NCI-H446 (cell line): ENCODE data around the gene SUMO4.
A peak's percentile ranks its signal among the peaks of the same experiment; 100 is the strongest.
"Not testable (repeated sequence)": the region's sequence is repeated elsewhere in the genome, so short reads cannot be mapped to it uniquely, and the experiment has no call there.

Experiments used
- DNase-seq, 2 experiments: peaks; one replicate each; lab custom pipeline; 2025; lab: John Stamatoyannopoulos, UW

Gene SUMO4

DNA sequence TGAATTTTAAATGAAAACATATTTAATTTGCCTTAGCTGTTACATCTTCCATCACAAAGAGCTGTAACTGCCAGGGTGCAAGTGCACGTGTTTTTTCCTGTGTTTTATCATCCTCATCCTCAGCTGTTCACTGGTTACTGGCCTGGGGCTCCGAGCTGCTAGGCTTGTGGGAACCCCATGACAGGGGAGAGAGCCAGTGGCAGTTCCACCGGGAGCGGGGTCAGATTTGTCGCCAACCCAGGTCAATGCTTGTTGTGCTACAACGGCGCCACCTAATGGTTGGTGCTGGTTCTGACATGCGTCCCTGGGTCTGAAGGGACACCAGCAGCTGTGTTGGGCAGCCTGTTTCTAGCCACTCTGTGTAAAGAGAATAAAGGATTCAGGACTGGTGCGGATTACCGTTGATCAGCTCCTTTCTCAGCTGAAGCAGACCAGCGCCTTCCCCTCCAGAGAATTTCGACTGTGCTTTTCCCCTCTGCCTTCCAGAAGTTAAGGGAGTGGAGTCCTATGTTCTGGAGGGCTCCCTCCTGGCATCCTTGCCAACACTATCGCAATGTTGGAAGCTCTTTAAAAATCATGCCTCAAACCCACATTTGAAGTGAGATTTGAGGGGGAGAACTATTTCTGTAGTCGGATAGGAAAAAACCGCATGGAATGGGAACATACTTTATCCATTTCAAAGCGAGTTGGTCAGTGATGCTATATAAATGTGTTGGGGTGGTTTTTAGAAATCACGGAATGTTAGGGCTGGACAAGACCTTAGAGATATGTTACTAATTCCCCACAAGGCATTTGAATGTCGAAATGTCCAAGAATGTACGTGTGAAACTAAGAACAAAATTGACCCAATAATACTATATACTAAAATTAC lies 32.1 kb downstream of the SUMO4 start:
- peak; percentile 3 to 70 for DNase-seq

GRCh38 chr6:149433405-149433804 lies 33.3 kb downstream of the SUMO4 start:
- no peak for DNase-seq

- no peak for DNase-seq
Measured at GRCh38 chr6:149433881-149434280, 33.8 kb downstream of the SUMO4 start.

DNA sequence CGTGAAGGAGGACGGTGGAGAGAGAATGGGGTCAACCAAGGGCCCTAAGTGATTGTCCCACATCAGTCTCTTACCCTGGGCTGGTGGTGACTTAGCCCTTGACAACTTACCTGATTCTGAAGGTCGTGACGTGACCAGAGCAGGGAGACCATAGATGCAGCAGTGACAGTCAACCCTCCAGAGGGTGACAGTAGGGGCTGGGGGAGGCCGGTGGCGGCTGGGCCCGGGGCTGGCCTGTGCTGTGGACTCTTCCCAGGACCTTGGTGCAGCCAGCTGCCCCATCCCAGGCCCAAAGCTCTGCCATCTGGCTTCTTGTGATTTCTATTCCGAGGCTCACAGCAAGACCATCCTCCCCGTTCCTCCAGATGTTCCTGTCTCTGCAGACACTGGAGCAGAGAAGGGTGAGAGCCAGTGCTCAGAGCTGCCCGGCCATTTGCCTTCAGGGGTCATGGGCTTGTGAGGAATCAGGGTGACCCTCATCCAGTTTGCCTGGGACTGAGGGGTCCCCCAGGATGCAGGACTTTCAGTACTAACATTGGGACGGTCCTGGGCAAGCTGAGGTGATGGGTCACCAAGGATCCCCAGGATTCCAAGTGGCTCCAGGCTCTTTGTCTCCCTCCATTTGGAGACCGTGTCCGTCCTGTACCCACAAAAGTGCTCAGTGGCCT lies 36.0 kb downstream of the SUMO4 start:
- no peak for DNase-seq

- DNase-seq = no peak
Measured at GRCh38 chr6:149436647-149437046, 36.6 kb downstream of the SUMO4 start.

- DNase-seq = no peak
Measured at GRCh38 chr6:149437212-149437611, 37.1 kb downstream of the SUMO4 start.

GRCh38 chr6:149438855-149439254 lies 38.8 kb downstream of the SUMO4 start:
- no peak for DNase-seq

DNA sequence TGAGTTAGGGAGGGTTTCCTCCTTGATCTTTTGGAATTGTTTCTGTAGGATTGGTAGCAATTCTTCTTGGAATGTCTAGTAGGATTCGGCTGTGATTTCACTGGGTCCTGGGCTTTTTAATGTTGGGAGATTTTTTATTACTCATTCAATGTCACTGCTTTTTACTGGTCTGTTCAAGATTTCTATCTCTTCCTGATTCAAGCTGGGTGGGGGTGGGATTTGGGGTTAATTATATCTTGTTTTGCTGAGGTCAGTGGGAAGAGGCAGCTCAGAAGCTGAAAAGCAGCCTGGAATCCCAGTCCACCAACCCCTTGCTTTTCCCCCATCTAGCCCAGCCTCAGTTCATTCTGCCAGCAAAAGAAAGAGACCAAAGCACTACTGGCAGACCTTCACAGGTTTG lies 39.6 kb downstream of the SUMO4 start:
- DNase-seq = no peak

DNA sequence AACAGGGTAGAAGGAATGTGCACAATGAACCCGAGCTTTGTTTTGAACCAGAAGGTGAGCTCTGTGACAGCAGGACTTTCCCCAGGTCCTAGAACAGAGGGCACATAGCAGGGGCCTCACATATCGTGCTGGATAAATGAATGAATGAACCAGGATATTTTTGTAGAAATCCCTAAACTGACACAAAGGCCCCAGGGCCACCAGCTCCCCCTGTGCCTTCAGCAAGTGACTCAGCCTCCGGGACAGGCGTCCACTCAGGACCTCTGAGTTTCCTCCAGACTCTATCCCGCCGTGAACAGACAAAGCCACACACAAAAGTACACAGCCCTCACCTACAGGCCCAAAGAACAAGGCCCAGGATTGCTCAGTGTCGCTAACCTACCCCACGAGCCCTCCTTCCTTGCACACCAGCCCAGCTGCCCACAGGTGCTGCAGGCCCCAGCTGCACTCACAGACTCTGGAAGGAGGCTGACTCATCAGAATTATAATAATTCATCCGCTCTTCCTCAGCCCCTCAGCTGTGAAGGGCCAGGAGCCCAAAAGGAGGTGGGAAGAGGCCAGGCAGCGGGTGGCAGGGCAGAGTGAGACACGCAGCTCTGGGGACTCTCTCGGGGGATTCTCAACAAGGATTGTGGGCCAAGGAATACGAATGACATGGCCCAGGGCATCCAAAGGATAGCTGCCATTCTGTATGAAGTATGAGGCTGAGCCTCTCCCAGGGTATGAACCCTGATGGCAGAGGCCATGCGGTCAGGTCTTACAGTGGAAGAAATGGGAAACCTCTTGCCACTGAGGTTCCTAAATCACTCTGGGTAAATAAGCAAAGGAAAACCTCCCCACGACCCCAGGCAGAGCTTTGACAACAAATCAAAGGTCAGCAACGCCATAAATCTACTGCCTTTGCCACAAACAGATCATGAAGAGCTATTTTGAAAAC lies 40.9 kb downstream of the SUMO4 start:
- DNase-seq = no peak

GRCh38 chr6:149441740-149442139 lies 41.7 kb downstream of the SUMO4 start:
- no peak for DNase-seq

DNA sequence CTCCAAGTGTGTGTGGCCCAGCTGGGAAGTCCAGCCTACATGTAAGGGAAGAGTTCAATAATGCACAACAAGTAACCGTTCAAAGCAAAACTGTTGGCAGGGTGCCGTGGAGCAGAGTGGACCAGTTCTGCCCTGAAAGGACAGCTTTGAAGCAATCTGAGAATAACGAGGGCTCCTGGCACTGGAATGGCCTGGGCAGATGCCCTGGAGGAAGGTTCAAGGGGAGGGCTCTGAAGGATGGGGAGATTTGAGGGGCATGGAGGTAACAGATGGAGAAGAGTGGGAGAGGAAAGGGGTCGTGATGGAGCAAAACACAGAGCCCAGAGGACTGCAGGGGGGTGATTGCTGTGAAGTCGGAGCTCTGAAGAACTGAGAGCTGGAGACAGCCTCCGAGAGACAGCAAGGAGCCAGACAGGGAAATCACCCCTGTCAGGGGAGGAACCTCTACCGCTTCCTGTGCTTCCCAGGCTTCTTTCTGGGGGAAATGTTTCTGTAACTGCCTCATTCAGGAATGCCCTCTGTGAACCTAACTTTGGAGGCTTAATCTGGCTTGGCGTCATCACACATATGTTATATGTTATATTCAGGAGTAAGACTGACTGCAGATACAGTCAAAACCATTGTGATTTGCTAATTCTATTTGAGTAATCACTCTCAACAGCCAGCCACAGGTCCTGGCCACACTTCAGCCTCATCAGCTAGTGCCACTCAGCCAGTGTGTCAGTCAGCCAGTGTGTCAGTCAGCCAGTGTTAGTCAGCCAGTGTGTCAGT lies 43.5 kb downstream of the SUMO4 start:
- no peak for DNase-seq

GRCh38 chr6:149444360-149445094 lies 44.5 kb downstream of the SUMO4 start:
- not testable (repeated sequence) for DNase-seq

- DNase-seq = no peak
Measured at GRCh38 chr6:149445095-149445466, 45.0 kb downstream of the SUMO4 start.

DNA sequence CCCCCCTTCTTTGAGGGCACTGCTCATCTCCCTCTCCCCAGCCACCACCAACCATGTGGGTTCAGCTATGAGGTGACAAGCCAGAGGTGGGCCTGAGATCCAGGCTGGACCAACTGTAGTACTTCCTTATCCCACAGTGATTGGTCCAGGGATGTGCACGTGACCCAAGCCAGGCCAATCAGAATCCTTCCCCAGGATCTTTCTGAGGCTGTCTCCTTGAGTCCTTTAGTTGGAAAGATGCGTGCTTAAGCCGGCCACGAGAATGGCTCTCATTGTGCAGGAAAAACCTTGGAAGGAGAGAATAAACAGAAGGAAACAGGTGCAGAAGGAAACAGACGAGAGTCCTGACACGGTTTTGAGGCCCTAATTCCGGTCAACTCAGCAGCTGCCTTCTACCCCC lies 45.5 kb downstream of the SUMO4 start:
- peak in 1 of 2 experiments; percentile 30 for DNase-seq

DNA sequence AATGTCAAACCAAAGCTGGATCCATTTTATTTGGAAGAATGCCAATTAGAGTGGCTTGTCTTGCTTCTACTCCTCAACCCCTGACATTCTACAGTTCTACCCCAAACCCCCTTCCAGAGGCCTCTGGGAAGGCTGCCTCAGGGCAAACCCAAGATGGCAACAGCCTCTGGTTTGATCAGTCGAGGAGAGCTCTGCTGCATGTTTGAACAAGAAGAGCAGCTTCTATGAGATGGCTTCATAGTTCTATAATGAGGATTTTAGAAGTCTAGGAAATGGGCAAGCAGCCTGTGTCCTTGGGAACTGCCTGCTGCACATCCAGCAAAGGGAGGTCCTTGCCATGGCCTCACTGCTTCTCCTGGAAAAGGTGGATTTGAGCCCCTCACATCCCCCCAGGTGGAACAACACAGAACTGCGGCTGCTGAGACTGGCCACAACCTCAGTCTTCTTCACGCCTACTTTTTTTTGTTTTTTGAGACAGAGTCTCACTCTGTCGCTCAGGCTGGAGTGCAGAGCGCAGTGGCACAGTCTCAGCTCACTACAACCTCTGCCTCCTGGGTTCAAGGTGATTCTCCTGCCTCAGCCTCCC lies 46.8 kb downstream of the SUMO4 start:
- no peak for DNase-seq

DNA sequence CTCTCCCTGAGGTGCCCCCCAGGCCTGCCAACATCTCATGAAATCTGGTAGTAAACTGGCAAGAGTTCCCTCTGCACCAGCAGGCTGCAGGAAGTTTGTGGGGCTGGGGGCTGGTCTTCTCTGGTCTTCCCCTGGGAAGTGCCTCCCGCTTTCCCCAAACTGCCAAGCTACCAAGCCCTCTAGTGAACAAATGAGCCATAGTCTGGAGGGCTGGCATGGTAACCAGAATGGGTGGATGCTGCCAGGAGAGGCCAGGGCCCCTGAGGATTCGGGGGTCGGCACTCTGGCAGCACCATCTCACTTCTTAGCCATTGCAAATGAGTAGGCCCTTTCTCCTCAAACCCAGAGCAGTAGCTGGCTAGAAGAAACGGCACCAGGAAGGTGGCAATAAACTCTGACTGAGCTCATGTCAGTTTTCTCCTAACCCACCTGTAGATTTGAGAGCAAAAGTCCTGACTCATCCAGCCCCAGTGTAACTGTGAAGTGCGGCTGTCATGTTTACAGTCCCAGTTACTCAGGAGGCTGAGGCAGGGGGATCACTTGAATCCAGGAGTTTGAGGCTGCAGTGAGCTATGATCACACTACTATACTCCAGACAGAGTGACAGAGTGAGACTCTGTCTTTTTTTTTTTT lies 48.9 kb downstream of the SUMO4 start:
- DNase-seq = no peak

GRCh38 chr6:149449831-149450678 lies 50.0 kb downstream of the SUMO4 start:
- no peak for DNase-seq
